PC-3 (cell line): ENCODE results near the gene CTBP2. TPM values are rescaled to one million over a fixed set of nuclear protein-coding genes. Genes with fewer than 3 reads are reported as not detected.

Experiments
- ATAC-seq: fragments of 200-7000 bp; cut with Tn5 transposase; 2 replicates; pipeline ENCODE4 v1.9.1; 2020; ENCODE audit warnings: mild to moderate bottlenecking, moderate library complexity
- BruUV-seq: library from RNA; stranded (reverse); fragments of 400-500 nt; replicated peaks from 2 replicates; lab custom pipeline; 2021; lab: Mats Ljungman, UMichigan
- CTCF ChIA-PET: fragments of 300-600 bp; sonication (Branson Sonifier 250); formaldehyde crosslinking; loops from one replicate; lab custom pipeline; 2022; ENCODE audit warnings: antibody characterized with exemption; lab: Charles Lee
- POLR2A ChIA-PET: fragments of 300-600 bp; sonication (Branson Sonifier 250); formaldehyde crosslinking; loops from one replicate; lab custom pipeline; 2022; ENCODE audit warnings: antibody characterized with exemption; ENCODE audit not compliant: unreplicated experiment; lab: Charles Lee
- DNase-seq: peaks from one replicate; pipeline ENCODE4 v3.0.0-alpha.2; 2015
- H2AFZ ChIP-seq: fragments of 300-600 bp; sonication (generic); 2 replicates; pipeline ENCODE4 v1.6.0; 2016; ENCODE audit warnings: antibody characterized with exemption, low read length
- H3F3A ChIP-seq: fragments of 300-600 bp; sonication (generic); one replicate; pipeline ENCODE4 v1.6.0; 2017; ENCODE audit warnings: antibody characterized with exemption, low read length, control low read depth, mild to moderate bottlenecking; ENCODE audit not compliant: unreplicated experiment
- H3K27ac ChIP-seq: fragments of 300-600 bp; sonication (generic); 2 replicates; pipeline ENCODE4 v1.5.1; 2016; ENCODE audit warnings: mild to moderate bottlenecking, low read length
- H3K27me3 ChIP-seq: fragments of 300-600 bp; sonication (generic); 2 replicates; pipeline ENCODE4 v1.6.1; 2016; ENCODE audit warnings: low read length, mixed read lengths
- H3K36me3 ChIP-seq: fragments of 300-600 bp; sonication (generic); 2 replicates; pipeline ENCODE4 v1.6.1; 2016; ENCODE audit warnings: low read depth, mixed run types, low read length, mixed read lengths
- H3K4me1 ChIP-seq: fragments of 300-600 bp; sonication (generic); 2 replicates; pipeline ENCODE4 v1.5.1; 2016; ENCODE audit warnings: low read length; ENCODE audit not compliant: insufficient read depth
- H3K4me2 ChIP-seq: fragments of 300-600 bp; sonication (generic); 2 replicates; pipeline ENCODE4 v1.6.0; 2016; ENCODE audit warnings: low read length
- H3K4me3 ChIP-seq: fragments of 300-600 bp; sonication (generic); 2 replicates; pipeline ENCODE4 v1.5.1; 2016; ENCODE audit warnings: mild to moderate bottlenecking, low read length, mixed read lengths
- H3K79me2 ChIP-seq: fragments of 300-600 bp; sonication (generic); 2 replicates; pipeline ENCODE4 v1.6.1; 2017; ENCODE audit warnings: low read length, mixed read lengths
- H3K9ac ChIP-seq: fragments of 300-600 bp; sonication (generic); 2 replicates; pipeline ENCODE4 v1.6.0; 2016; ENCODE audit warnings: mild to moderate bottlenecking, low read length
- H3K9me2 ChIP-seq: fragments of 300-600 bp; sonication (generic); replicated peaks from 2 replicates; pipeline ENCODE4 v1.6.1; 2016; ENCODE audit warnings: mixed run types, low read length, mixed read lengths
- H3K9me3 ChIP-seq: fragments of 300-600 bp; sonication (generic); 2 replicates; pipeline ENCODE4 v1.6.1; 2016; ENCODE audit warnings: low read length, mixed read lengths
- H4K20me1 ChIP-seq: fragments of 300-600 bp; sonication (generic); 2 replicates; pipeline ENCODE4 v1.6.1; 2016; ENCODE audit warnings: low read length, mixed read lengths
- CTCF ChIP-seq: fragments of 300-600 bp; sonication (generic); conservative IDR thresholded peaks from 2 replicates; pipeline ENCODE4 v1.5.1; 2017; ENCODE audit warnings: antibody characterized with exemption, low read depth, mild to moderate bottlenecking, low read length
- EZH2 ChIP-seq: fragments of 300-600 bp; sonication (generic); IDR thresholded peaks from one replicate; pipeline ENCODE4 v1.6.1; 2017; ENCODE audit warnings: antibody characterized with exemption, mild to moderate bottlenecking, low read length; ENCODE audit not compliant: unreplicated experiment
- EZH2phosphoT487 ChIP-seq: fragments of 300-600 bp; sonication (generic); IDR thresholded peaks from 2 replicates; pipeline ENCODE4 v1.6.1; 2018; ENCODE audit warnings: mild to moderate bottlenecking, antibody characterized with exemption, low read length, borderline replicate concordance
- intact Hi-C: fragments of 100-400 bp; cut with micrococcal nuclease; formaldehyde crosslinking; loops from 2 replicates; pipeline ENCODE4 v1.9.0; 2023
- total RNA-seq: library from RNA; depleted of rRNA; stranded (reverse); fragments of >200 nt; gene quantifications from 2 replicates; pipeline ENCODE4 v1.2.3, GENCODE V29; 2014

The CTBP2 gene
- total RNA-seq, 1 experiment from 2014 or later: 78.9 TPM

DNA sequence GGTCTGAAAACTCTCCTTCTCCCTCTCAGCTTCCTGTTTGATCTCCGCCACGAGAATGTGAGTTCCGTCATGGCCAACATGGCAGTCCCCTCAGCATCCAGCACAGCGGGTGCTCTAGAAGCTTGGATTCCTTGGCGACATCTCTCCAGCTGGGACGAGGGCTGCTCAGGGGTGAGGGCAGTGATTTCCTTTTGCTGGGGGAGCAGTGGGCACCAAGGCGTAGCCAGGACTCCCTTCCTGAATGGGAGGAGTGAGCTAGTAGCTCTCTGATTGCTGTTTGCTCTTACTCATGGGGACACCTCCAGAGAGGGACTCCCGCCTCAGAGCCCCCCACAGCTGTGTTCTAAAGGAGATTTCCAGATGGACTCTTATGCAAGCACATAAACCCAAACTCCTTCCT, 28.8 kb upstream of the CTBP2 start:
- POLR2A ChIA-PET: no interaction called here
- H3K36me3 ChIP-seq: no peaks in the 10 kb centered on the region
- H4K20me1 ChIP-seq: no peaks in the 10 kb centered on the region
- TF ChIP-seq EZH2phosphoT487: no peak
- no peak for TF ChIP-seq CTCF
- TF ChIP-seq EZH2: no peak
- DNase-seq: no peak
- no peaks in the 10 kb centered on the region for H3K27me3 ChIP-seq
- H3K4me3 ChIP-seq: no peak overlapping the region
- H3F3A ChIP-seq: no peaks in the 10 kb centered on the region
- no peaks in the 10 kb centered on the region for H3K9me3 ChIP-seq
- ATAC-seq: no peak
- no peaks in the 10 kb centered on the region for H3K4me1 ChIP-seq
- H3K27ac ChIP-seq: no peak overlapping the region
- intact Hi-C loops: no loop called here
- H3K79me2 ChIP-seq: no peaks in the 10 kb centered on the region
- no peak overlapping the region for H3K4me2 ChIP-seq
- no peak overlapping the region for H2AFZ ChIP-seq
- no TSS peak for BruUV-seq
- CTCF ChIA-PET: no interaction called here
- H3K9me2 ChIP-seq: no peaks in the 10 kb centered on the region
- H3K9ac ChIP-seq: no peak overlapping the region

GRCh38 chr10:125187238-125188194, 27.2 kb upstream of the CTBP2 start:
- H4K20me1 ChIP-seq: no peaks in the 10 kb centered on the region
- BruUV-seq: no TSS peak
- H3K4me3 ChIP-seq: no peak overlapping the region
- intact Hi-C loops: no loop called here
- ChIA-PET CTCF (no interaction called here), POLR2A (no interaction called here)
- no peak for TF ChIP-seq EZH2phosphoT487
- no peak for TF ChIP-seq CTCF
- TF ChIP-seq EZH2: no peak
- H2AFZ ChIP-seq: no peak overlapping the region
- H3K4me2 ChIP-seq: no peak overlapping the region
- DNase-seq: peak; percentile 3
- no peaks in the 10 kb centered on the region for H3K9me3 ChIP-seq
- no peak overlapping the region for H3K9ac ChIP-seq
- no peaks in the 10 kb centered on the region for H3K9me2 ChIP-seq
- H3F3A ChIP-seq: no peaks in the 10 kb centered on the region
- ATAC-seq: no peak
- no peaks in the 10 kb centered on the region for H3K27me3 ChIP-seq
- no peaks in the 10 kb centered on the region for H3K79me2 ChIP-seq
- no peaks in the 10 kb centered on the region for H3K4me1 ChIP-seq
- no peak overlapping the region for H3K27ac ChIP-seq
- H3K36me3 ChIP-seq: no peaks in the 10 kb centered on the region
